Activated naive CD4-positive, alpha-beta T cell treated with anti-CD3 and anti-CD28 coated beads, Interleukin-2, amount 50 U/mL, for 24 hours (primary cell): Measurements from ENCODE around the gene GDPD5.

ENCODE experiments used
- H3K27ac Mint-ChIP-seq: one replicate; pipeline ENCODE4 v1.8.0; 2021; ENCODE audit warnings: mild to moderate bottlenecking, mixed read lengths
- H3K27me3 Mint-ChIP-seq: one replicate; pipeline ENCODE4 v1.8.0; 2021; ENCODE audit warnings: mixed read lengths
- H3K36me3 Mint-ChIP-seq: one replicate; pipeline ENCODE4 v1.8.0; 2021; ENCODE audit warnings: mixed read lengths
- H3K4me1 Mint-ChIP-seq: one replicate; pipeline ENCODE4 v1.8.0; 2021; ENCODE audit warnings: mixed read lengths
- H3K4me3 Mint-ChIP-seq: one replicate; pipeline ENCODE4 v1.8.0; 2021; ENCODE audit warnings: mild to moderate bottlenecking, mixed read lengths
- H3K9me3 Mint-ChIP-seq: one replicate; pipeline ENCODE4 v1.8.0; 2021; ENCODE audit warnings: mixed read lengths

Gene GDPD5

DNA sequence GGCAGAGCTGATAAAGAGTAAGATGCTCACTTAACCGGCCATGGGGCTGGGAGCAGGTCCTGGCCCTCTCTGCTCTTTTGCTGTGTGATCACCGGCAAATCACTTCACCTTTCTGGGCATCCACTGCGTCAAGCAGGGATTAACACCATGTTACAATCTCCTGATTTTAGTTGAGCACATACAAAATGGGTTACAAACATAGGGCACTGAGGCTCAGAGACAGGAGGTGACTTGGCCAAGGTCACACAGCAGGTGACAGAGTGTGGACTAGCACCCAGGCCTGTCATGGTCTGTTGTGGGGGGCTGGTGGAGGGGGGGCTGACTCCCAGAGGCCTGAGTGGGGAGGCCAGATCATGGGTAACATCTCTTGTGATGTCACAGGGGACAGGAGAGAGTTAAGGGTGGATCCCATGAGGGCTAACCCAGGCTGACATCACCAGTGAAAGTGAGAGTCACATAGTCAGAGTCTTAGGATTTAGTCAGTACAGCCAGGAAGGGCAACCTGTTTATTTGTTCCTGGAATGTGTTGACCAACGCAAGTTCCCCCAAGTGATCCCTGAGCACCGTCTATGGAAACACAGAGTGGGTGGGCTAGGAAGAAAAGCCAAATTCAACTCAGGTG lies 27.8 kb downstream of the GDPD5 start:
- H3K27ac Mint-ChIP-seq = no peak overlapping the region
- H3K4me1 Mint-ChIP-seq = no peaks in the 10 kb centered on the region
- no peaks in the 10 kb centered on the region for H3K9me3 Mint-ChIP-seq
- no peaks in the 10 kb centered on the region for H3K27me3 Mint-ChIP-seq
- no peak overlapping the region for H3K4me3 Mint-ChIP-seq
- H3K36me3 Mint-ChIP-seq = no peaks in the 10 kb centered on the region

DNA sequence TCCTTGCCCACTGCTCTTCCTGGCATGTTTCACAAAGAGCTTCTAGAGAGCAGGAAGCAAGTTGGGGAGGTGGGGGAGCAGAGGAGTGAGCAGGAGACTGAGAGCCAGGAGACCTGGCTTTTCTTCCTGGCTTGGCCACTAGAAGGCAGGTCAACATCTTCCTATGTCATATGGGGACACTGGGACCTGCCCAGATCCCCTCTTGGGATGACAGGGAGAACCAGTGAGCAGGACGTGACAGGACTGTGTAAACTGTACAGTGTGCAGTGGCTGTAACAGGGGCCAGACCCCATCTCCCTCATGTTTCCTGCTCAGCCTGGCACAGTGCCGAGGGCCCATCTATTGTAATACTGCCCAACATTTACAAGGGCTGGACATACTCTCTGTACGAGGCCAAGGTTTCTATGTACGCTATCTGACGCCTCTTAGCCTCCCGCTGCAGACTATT lies 29.4 kb downstream of the GDPD5 start:
- Mint-ChIP-seq H3K27me3 (no peaks in the 10 kb centered on the region), H3K27ac (no peak overlapping the region), H3K4me1 (peaks cover 9% of the 10 kb centered on the region), H3K4me3 (no peak overlapping the region), H3K9me3 (no peaks in the 10 kb centered on the region), H3K36me3 (no peaks in the 10 kb centered on the region)

DNA sequence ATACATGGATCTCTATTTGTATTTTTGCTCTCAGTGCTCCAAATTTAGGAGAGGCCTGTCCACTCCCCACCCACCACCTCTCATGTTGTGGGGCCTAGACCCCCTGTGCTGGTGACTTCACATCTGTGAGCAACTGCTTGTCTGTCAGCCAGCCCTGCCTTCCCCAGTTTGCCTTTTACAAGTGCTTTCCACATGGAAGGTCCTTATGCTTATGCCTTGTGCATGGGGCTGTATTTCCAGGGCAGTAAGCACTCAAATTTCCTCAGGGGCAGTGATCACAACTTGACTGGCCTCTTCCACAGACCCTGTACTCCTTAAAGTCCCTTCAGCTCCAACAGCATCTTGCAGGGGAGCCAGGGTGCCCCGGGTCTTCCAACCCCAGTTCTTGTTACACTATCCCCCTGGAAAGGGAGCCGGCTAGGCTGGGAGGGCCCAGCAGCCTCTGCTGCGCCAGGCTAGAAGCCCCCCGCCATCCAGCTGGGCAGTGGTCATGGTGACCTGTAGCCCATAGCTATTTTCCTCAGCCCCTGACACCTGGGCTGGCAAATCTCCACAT lies 29.9 kb downstream of the GDPD5 start:
- Mint-ChIP-seq H3K4me3 (no peak overlapping the region), H3K36me3 (no peaks in the 10 kb centered on the region), H3K4me1 (peaks cover 9% of the 10 kb centered on the region), H3K27ac (no peak overlapping the region), H3K9me3 (no peaks in the 10 kb centered on the region), H3K27me3 (no peaks in the 10 kb centered on the region)

DNA sequence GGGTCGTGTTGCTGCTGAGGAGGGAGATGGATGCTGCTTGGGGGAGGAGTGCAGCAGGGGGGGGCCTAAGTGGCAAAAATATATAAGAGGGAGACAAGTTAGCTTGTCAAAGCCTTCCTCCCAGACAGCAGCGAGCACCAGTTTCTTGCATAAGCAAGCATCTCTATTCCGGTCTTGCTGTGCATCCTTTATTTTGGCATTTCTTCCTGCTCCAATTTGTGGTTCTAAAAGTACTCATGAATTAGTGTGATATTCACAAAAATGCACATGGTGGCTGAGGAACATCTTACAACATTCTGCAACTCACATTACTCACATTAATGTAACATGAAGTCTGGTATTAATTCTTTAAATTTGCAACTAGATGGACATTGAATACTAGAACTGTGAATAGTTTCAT lies 32.1 kb downstream of the GDPD5 start:
- Mint-ChIP-seq H3K36me3 (peaks cover 2% of the 10 kb centered on the region), H3K4me1 (peaks cover 9% of the 10 kb centered on the region), H3K27me3 (no peaks in the 10 kb centered on the region), H3K4me3 (no peak overlapping the region), H3K9me3 (no peaks in the 10 kb centered on the region), H3K27ac (no peak overlapping the region)

DNA sequence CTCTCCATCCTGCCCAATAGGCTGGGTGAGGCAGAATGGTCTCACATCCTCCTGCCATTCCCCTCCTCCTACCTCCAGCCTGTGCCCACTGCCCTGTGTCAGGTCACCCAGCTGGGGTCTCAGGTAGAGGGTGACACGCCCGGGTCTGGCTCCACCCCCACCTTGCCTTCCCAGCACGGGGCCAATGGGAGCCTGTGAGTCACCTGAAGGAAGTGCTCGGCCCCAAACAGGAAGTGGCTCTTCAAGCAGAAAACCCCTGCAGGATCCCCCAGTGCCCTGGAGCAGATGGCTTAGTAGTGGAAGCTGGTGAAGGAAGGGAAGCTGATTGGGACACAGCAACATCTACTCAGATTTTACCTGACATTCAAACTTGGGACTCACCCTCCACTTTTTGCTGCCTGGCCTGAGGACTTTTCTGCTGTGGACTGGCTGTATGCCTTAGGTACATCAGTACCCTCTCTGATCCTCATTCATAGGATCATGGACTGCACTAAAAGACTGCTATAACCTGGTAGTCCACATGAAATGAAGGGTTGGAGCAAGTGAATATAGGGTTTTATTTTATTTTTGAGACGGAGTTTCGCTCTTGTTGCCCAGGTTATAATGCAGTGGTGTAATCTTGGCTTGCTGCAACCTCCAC lies 33.4 kb downstream of the GDPD5 start:
- H3K9me3 Mint-ChIP-seq = no peaks in the 10 kb centered on the region
- H3K27me3 Mint-ChIP-seq = no peaks in the 10 kb centered on the region
- H3K36me3 Mint-ChIP-seq = peaks cover 2% of the 10 kb centered on the region
- peak overlapping the region; percentile 15 for H3K4me3 Mint-ChIP-seq
- peak overlapping the region; percentile 35 for H3K27ac Mint-ChIP-seq
- peaks cover 9% of the 10 kb centered on the region for H3K4me1 Mint-ChIP-seq

DNA sequence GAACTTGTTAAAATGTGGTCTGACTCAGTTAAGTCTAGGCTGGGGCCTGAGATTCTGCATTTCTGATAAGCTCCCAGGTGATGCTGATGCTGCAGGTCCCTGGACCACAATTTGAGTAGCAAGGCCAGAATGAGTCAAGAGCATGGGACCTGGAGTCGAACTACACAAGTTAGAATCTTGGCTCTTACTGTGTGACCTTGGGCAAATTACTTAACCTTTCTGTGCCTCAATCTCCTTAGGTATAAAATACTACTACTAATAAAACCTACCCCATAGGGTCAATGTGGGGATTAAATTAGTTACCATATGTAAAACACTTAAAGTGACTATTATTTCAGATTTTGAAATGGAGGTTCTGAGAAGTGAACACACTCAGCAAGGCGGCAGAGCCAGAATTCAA lies 34.3 kb downstream of the GDPD5 start:
- H3K4me1 Mint-ChIP-seq = peaks cover 9% of the 10 kb centered on the region
- H3K27ac Mint-ChIP-seq = no peak overlapping the region
- H3K36me3 Mint-ChIP-seq = peaks cover 2% of the 10 kb centered on the region
- no peaks in the 10 kb centered on the region for H3K9me3 Mint-ChIP-seq
- no peaks in the 10 kb centered on the region for H3K27me3 Mint-ChIP-seq
- H3K4me3 Mint-ChIP-seq = no peak overlapping the region

DNA sequence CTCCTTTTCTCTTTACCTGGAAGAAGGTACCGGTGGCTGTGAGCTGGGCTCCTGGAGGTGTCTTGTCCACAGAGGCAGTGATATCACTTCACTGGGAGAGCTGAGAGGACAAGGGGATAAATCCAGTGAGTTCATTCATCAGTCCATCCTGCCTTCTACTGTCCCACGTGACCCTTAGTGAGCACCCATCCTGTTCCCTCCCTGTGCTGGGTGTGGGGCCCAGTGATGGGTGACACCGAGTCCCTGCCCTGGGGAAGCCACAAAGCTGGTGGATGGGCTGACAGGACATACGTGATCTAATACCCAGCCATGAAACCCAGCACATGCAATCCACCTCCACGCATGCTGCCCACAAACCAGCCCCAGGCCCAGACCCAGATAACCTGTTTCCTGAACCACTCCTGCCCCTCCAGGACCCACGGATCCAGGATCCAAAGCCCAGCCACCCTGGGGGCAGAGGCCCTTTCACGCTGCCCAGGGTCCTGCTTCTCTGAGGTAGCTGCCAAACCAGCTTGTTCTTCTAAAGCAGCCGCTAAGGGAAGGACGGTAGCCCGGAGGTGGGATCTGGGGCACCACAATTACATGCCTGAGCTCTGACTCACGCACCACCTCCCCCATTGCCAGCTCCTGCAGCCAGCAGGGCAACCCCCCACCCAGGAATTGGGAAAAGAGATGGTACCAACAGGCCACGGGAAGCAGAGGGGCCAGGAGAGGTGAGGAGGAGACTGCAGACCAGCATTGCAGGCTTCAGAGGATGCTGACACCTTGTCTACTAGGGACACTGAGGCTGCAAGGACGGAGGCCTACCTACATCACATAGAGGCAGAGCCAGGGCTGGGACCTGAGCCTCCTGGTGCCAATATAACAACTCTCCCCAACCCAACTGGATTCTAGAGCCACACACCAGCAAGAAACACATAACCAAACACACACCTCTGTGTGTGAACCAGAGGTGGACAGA lies 35.2 kb downstream of the GDPD5 start:
- no peaks in the 10 kb centered on the region for H3K27me3 Mint-ChIP-seq
- peak overlapping the region; percentile 80 for H3K27ac Mint-ChIP-seq

DNA sequence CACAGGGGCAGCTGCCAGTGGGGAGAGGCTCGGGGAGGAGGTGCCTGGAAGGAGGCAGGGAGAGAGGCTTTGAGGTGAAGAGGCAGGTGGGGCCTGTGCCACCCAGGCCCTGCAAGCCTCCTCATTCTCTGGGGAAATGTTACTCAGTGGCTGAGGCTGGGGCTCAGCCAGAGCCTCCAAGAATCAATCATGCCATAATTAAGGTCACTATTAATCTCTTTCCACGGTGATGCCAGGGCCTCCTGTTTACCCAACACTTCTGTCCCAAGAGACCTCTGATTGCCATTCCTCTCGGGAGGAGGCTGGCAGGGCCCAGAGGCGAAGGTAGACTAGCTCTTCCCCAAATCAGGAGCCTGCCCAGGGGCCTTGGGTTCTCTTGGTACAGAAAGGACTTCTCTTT lies 38.4 kb downstream of the GDPD5 start:
- H3K27ac Mint-ChIP-seq = no peak overlapping the region
- H3K9me3 Mint-ChIP-seq = no peaks in the 10 kb centered on the region
- H3K4me1 Mint-ChIP-seq = peaks cover 5% of the 10 kb centered on the region
- H3K4me3 Mint-ChIP-seq = no peak overlapping the region
- H3K36me3 Mint-ChIP-seq = peaks cover 2% of the 10 kb centered on the region
- no peaks in the 10 kb centered on the region for H3K27me3 Mint-ChIP-seq

More for the DNA sequence above, 35.2 kb downstream of the GDPD5 start:
- Mint-ChIP-seq H3K4me3 (no peak overlapping the region), H3K9me3 (no peaks in the 10 kb centered on the region), H3K4me1 (peaks cover 9% of the 10 kb centered on the region), H3K36me3 (peaks cover 2% of the 10 kb centered on the region)

DNA sequence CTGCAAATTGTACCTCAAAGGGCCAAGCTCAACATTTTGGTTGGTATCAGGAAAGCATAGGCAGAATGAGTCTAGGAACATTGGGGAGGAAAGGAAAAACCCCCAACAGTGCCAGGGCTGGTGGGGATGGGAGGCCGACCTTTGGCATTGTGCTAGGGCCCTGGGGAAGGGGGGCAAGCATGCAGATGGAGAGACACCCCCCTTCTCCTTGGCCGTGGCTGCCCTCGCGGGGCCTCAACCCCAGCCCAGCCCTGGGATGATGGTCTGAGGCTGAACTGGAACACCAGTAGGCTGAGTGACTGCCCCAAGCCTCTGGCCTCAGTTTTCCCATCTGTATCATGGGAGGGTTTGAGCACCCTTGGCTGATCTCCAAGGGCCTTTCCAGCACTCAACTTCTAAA lies 40.0 kb downstream of the GDPD5 start:
- H3K36me3 Mint-ChIP-seq = peaks cover 2% of the 10 kb centered on the region
- H3K27me3 Mint-ChIP-seq = no peaks in the 10 kb centered on the region
- no peaks in the 10 kb centered on the region for H3K4me1 Mint-ChIP-seq
- no peak overlapping the region for H3K4me3 Mint-ChIP-seq
- H3K9me3 Mint-ChIP-seq = no peaks in the 10 kb centered on the region
- no peak overlapping the region for H3K27ac Mint-ChIP-seq

DNA sequence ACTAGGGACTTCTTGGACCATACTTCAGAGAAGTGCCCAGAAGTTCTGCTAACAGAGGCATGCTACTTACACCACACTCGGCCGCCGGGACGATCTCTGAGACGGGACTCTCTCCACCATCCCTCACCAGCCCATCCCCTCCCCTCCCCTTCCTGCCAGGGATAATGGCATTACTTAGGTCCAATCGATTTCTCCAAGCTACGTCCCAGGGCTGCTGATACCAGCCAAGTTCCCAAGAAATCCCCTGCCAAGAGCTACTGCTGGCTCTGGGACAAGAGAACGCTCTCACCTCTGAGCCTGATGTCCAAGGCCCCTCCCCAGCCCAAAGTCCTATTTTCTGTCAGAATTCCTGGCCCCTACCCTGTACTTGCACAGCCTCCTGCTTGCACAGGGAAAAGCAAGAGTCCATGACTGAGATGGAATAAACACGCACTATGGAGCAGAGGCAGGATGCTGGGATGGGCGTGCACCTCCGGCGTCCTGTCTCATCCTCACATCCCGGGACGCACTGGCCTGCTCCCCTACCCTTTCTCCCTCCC lies 42.7 kb downstream of the GDPD5 start:
- H3K9me3 Mint-ChIP-seq = no peaks in the 10 kb centered on the region
- no peaks in the 10 kb centered on the region for H3K36me3 Mint-ChIP-seq
- no peak overlapping the region for H3K27ac Mint-ChIP-seq

DNA sequence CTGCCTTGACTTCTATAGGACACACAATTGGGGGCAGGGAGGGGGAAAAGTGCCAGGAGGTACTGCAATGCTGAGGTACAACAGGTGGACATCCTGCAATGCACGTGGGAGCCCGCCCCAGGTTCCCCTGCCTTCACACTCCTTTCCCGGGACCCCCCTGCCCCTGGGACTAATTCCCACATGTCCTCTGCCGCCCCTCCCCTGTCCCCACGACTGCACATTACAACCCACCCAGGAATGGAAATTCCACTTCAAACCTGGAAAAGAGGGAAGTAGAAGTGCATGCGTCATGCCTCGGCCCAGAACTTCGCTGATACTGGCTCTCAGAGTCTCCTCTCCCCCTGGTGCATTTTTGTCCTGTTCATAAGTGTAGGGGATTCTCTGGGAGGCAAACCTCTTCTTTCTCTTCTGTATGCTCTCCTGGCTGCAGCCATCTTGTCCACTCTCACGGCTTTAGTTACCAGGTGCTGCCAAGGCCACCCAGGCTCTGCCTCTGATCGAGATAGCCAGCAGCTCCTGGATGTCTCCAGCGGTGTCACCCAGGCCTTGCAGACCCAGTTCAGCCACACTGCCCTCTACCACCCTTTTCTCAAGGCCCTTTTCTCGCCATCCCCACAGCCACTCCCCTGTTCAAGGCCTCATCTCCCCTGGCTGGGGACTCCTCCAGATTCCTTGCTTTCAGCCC lies 43.7 kb downstream of the GDPD5 start:
- Mint-ChIP-seq H3K4me1 (no peaks in the 10 kb centered on the region), H3K36me3 (no peaks in the 10 kb centered on the region), H3K27me3 (no peaks in the 10 kb centered on the region), H3K27ac (no peak overlapping the region), H3K4me3 (no peak overlapping the region), H3K9me3 (no peaks in the 10 kb centered on the region)

More for the DNA sequence above, 42.7 kb downstream of the GDPD5 start:
- no peaks in the 10 kb centered on the region for H3K27me3 Mint-ChIP-seq
- H3K4me3 Mint-ChIP-seq = no peak overlapping the region
- no peaks in the 10 kb centered on the region for H3K4me1 Mint-ChIP-seq

DNA sequence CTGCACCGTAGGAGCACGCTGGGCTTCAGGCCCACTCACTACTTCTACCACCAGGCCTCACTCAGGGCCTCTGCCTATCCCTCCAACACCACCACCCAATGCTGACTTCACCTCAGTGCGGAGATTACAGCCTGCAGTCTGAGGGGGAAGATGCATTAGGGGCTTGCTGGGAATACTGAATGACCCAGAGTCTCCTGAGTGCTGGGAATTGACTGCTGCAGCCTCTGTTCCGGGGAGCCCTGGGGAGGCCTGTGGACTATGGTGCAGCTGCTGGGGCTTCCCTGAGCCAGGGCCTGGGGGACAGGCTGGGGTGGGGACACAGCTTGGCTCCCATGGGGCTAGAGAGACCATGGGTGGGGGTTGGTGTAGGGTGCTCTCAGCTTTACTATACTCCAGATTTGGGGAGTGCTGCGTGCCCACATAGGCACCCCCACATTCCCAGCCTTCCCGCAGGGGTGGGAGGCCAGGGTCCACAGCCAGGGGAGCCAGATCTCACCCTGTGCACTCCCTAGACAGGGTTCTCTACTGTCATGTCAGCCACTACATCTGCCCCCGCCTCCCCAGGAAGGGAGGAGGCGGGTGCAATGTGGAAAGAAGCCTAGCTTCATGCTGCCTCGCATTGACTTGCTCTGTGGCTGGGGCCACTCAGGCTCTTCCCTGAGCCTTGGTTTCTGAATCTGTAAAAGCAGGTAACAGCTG lies 44.4 kb downstream of the GDPD5 start:
- no peaks in the 10 kb centered on the region for H3K27me3 Mint-ChIP-seq
- no peaks in the 10 kb centered on the region for H3K9me3 Mint-ChIP-seq
- no peaks in the 10 kb centered on the region for H3K4me1 Mint-ChIP-seq
- no peak overlapping the region for H3K27ac Mint-ChIP-seq
- H3K4me3 Mint-ChIP-seq = no peak overlapping the region
- no peaks in the 10 kb centered on the region for H3K36me3 Mint-ChIP-seq

DNA sequence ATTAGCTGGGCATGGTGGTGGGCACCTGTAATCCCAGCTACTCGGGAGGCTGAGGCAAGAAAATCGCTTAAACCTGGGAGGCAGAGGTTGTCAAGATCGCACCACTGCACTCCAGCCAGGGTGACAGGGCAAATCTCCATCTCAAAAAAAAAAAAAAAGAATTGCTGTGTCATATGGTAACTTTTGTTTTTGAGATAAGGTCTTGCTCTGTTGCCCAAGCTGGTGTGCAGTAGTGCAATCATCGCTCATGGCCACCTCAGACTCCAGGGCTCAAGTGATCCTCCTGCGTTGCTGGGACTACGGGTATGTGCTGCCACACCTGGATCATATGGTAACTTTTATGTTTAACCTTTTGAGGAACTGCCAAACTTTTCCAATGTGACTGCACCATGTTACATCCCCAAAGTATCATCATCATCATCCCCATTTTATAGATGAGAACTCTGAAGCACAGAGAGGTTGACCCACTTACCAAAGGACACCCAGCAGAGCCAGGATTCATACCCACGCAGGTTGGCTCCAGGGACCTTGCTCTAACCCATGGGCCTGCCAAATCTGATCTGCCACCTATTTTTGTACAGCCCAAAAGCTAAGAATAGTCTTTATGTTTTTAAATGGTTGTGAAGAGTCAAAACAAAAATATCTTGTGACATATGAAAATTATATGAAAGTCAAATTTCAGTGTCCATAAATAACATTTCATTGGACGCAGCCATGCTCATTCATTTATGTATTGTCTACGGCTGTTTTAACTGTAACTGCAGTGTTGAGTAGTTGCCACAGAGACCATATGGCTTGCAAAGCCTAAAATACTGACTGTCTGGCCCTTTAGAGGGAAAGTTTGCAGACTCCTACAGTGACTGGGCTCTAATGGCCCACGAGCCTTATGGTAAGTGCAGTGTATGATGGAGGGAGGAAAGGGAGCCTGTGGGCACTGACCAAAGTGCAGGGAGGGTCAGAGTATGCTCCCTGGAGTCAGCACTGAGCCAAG lies 45.3 kb downstream of the GDPD5 start:
- Mint-ChIP-seq H3K27me3 (no peaks in the 10 kb centered on the region), H3K4me1 (peaks cover 8% of the 10 kb centered on the region)

More for the DNA sequence above, 45.3 kb downstream of the GDPD5 start:
- Mint-ChIP-seq H3K4me3 (no peak overlapping the region), H3K36me3 (no peaks in the 10 kb centered on the region), H3K9me3 (no peaks in the 10 kb centered on the region), H3K27ac (no peak overlapping the region)
